DOHH2 (cell line): ENCODE results near the gene TSPAN4.
A peak's percentile ranks its signal among the peaks of the same experiment; 100 is the strongest.

Experiments
- H3F3A ChIP-seq: fragments of 200-600 bp; sonication (generic), shearing (Covaris generic); 2 replicates; pipeline ENCODE4 v1.6.0; 2016; ENCODE audit warnings: antibody characterized with exemption, mild to moderate bottlenecking; ENCODE audit not compliant: control insufficient read depth, insufficient read depth
- H3K27ac ChIP-seq: fragments of 200-600 bp; sonication (generic); 2 replicates; pipeline ENCODE4 v1.5.1; 2014; ENCODE audit warnings: low read depth, mild to moderate bottlenecking, low read length, moderate library complexity
- H3K27me3 ChIP-seq: fragments of 200-600 bp; sonication (generic); 2 replicates; pipeline ENCODE4 v1.6.1; 2014; ENCODE audit warnings: mild to moderate bottlenecking, low read length, mixed read lengths; ENCODE audit not compliant: control insufficient read depth
- H3K36me3 ChIP-seq: fragments of 200-600 bp; sonication (generic); 2 replicates; pipeline ENCODE4 v1.6.1; 2014; ENCODE audit warnings: mild to moderate bottlenecking, low read length, moderate library complexity, mixed read lengths; ENCODE audit not compliant: control insufficient read depth
- H3K4me1 ChIP-seq: fragments of 200-600 bp; sonication (generic); 2 replicates; pipeline ENCODE4 v1.6.1; 2014; ENCODE audit warnings: mild to moderate bottlenecking, low read length, mixed read lengths; ENCODE audit not compliant: control insufficient read depth
- H3K4me2 ChIP-seq: fragments of 200-600 bp; sonication (generic); 2 replicates; pipeline ENCODE4 v1.6.0; 2014; ENCODE audit warnings: mild to moderate bottlenecking, low read length, moderate library complexity
- H3K4me3 ChIP-seq: fragments of 200-600 bp; sonication (generic); 2 replicates; pipeline ENCODE4 v1.5.1; 2014; ENCODE audit warnings: mild to moderate bottlenecking, low read length, mixed read lengths
- H3K79me2 ChIP-seq: fragments of 200-600 bp; sonication (generic); 2 replicates; pipeline ENCODE4 v1.6.1; 2014; ENCODE audit warnings: mild to moderate bottlenecking, low read length, mixed read lengths; ENCODE audit not compliant: control insufficient read depth
- H3K9me2 ChIP-seq: fragments of 200-600 bp; sonication (generic); replicated peaks from 2 replicates; pipeline ENCODE4 v1.6.1; 2014; ENCODE audit warnings: mild to moderate bottlenecking, low read length, mixed read lengths; ENCODE audit not compliant: control insufficient read depth
- H3K9me3 ChIP-seq: fragments of 200-600 bp; sonication (generic); 2 replicates; pipeline ENCODE4 v1.6.1; 2014; ENCODE audit warnings: antibody characterized with exemption, low read length, mixed read lengths; ENCODE audit not compliant: control insufficient read depth, insufficient read depth
- H4K20me1 ChIP-seq: fragments of 200-600 bp; sonication (generic); 2 replicates; pipeline ENCODE4 v1.6.0; 2014; ENCODE audit warnings: low read depth, mild to moderate bottlenecking, antibody characterized with exemption, low read length, moderate library complexity; ENCODE audit not compliant: control insufficient read depth, insufficient read depth
- EZH2phosphoT487 ChIP-seq: fragments of 200-600 bp; sonication (generic); IDR thresholded peaks from 2 replicates; pipeline ENCODE4 v1.6.1; 2017; ENCODE audit warnings: borderline replicate concordance, mild to moderate bottlenecking, antibody characterized with exemption, low read length, moderate library complexity, mixed read lengths
- TF ChIP-seq, protein P1 (sequence below): fragments of 200-600 bp; sonication (generic); IDR thresholded peaks from one replicate; pipeline ENCODE4 v1.5.1; 2014; ENCODE audit warnings: antibody characterized with exemption, mild to moderate bottlenecking, low read depth, low read length; ENCODE audit not compliant: poor library complexity, severe bottlenecking

TSPAN4 gene

GRCh38 chr11:826836-827145, 15.9 kb upstream of the TSPAN4 start:
- Histone ChIP-seq H4K20me1 (no peaks in the 10 kb centered on the region; the same call in 1 of the 2 replicates), H3K4me2 (peak overlapping the region; percentile 90), H3K9me3 (no peaks in the 10 kb centered on the region), H3K27ac (no peak overlapping the region), H3K4me1 (peaks cover 51% of the 10 kb centered on the region), H3K4me3 (peak overlapping the region; percentile 75), H3K27me3 (peaks cover 50% of the 10 kb centered on the region), H3K36me3 (peaks cover 10% of the 10 kb centered on the region), H3F3A (no peaks in the 10 kb centered on the region; the same call in 1 of the 2 replicates), H3K9me2 (no peaks in the 10 kb centered on the region), H3K79me2 (no peaks in the 10 kb centered on the region)
- TF ChIP-seq, protein P1, sequence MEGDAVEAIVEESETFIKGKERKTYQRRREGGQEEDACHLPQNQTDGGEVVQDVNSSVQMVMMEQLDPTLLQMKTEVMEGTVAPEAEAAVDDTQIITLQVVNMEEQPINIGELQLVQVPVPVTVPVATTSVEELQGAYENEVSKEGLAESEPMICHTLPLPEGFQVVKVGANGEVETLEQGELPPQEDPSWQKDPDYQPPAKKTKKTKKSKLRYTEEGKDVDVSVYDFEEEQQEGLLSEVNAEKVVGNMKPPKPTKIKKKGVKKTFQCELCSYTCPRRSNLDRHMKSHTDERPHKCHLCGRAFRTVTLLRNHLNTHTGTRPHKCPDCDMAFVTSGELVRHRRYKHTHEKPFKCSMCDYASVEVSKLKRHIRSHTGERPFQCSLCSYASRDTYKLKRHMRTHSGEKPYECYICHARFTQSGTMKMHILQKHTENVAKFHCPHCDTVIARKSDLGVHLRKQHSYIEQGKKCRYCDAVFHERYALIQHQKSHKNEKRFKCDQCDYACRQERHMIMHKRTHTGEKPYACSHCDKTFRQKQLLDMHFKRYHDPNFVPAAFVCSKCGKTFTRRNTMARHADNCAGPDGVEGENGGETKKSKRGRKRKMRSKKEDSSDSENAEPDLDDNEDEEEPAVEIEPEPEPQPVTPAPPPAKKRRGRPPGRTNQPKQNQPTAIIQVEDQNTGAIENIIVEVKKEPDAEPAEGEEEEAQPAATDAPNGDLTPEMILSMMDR: no peak
- TF ChIP-seq EZH2phosphoT487: no peak; the same call in 1 of the 2 replicates

DNA sequence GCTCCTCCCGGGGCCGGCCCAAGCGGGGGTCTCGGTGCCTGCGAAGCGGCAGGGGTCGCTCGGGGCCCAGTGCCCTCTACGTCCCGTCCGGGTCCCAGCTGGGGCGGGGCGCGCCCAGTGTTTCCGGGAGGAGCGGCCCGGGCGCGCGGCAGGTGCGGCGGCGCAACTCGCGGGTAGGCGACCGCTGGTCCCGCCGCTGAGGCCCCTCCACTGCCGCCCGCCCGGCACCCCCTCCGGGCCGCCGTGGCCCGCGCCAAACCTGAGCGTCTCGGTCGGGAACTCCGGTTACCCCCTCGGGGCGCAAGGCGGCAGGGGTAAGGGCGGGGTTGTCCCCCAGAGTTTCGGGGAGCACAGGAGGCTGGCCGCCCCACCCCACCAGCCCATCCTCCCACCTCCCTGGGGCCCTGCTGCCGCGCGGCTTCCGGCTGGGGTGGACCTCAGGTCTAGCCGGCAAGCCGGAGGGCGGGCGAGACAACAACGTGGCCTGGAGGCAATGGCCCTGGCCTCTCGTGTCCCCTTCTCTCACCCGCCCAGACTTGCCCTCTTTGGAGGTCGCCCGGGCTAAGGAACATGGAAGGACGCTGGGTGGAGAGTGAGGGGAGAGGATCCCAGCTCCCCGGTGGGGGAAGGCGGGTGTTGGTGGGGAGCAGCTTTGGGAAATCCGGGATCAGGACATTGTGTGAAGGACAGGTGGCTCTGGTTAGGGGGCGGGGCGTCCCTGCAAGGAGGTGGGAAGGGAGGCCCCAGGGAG, 15.3 kb upstream of the TSPAN4 start:
- H4K20me1 ChIP-seq: no peaks in the 10 kb centered on the region; the same call in 1 of the 2 replicates
- no peaks in the 10 kb centered on the region for H3K9me3 ChIP-seq
- no peaks in the 10 kb centered on the region for H3K79me2 ChIP-seq
- peak overlapping the region; percentile 90 for H3K4me2 ChIP-seq
- no peaks in the 10 kb centered on the region for H3K9me2 ChIP-seq
- H3K4me3 ChIP-seq: peak overlapping the region; percentile 75
- no peaks in the 10 kb centered on the region; the same call in 1 of the 2 replicates for H3F3A ChIP-seq
- peaks cover 56% of the 10 kb centered on the region for H3K27me3 ChIP-seq
- no peak overlapping the region for H3K27ac ChIP-seq
- TF ChIP-seq, protein P1: no peak
- TF ChIP-seq EZH2phosphoT487: peak; percentile 2; the same call in 1 of the 2 replicates
- H3K36me3 ChIP-seq: peaks cover 10% of the 10 kb centered on the region
- H3K4me1 ChIP-seq: peaks cover 53% of the 10 kb centered on the region

DNA sequence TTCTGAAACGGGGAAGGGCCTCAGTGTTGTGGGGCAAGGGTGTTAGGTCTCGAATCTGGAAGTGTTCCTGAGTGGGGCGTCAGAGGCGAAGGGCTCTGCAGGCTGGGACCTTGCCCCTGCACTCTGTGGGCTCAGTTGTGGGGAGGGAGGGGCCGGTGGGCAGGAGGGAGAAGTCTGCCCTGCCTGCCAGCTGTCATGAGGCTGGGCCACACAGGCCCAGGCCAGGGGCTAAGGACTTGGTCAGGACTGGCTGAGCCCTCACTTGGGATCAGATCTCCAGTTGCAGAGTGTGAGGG, 14.8 kb upstream of the TSPAN4 start, which contains the start of gene CRACR2B:
Gene CRACR2B, plus strand, starts transcription at position 23 of the 296 bp plus-strand sequence. CDS start 689 bp downstream, outside the sequence.
- H3K79me2 ChIP-seq: no peaks in the 10 kb centered on the region

More for the DNA sequence above, 14.8 kb upstream of the TSPAN4 start, which contains the start of gene CRACR2B:
- no peaks in the 10 kb centered on the region for H3K9me2 ChIP-seq
- H3K4me3 ChIP-seq: peak within 1 kb of the TSS; percentile 75
- H3K27me3 ChIP-seq: peaks cover 58% of the 10 kb centered on the region
- peak within 1 kb of the TSS; percentile 90 for H3K4me2 ChIP-seq
- H3K9me3 ChIP-seq: no peaks in the 10 kb centered on the region
- H3F3A ChIP-seq: no peaks in the 10 kb centered on the region; the same call in 1 of the 2 replicates
- peaks cover 56% of the 10 kb centered on the region for H3K4me1 ChIP-seq
- TF ChIP-seq, protein P1: no peak
- no peak for TF ChIP-seq EZH2phosphoT487
- no peaks in the 10 kb centered on the region; the same call in 1 of the 2 replicates for H4K20me1 ChIP-seq
- H3K36me3 ChIP-seq: peaks cover 10% of the 10 kb centered on the region
- no peak within 1 kb of the TSS for H3K27ac ChIP-seq
